Measurements from ENCODE around the gene MAPK8IP2. TPM values are rescaled to one million over a fixed set of nuclear protein-coding genes. Genes with fewer than 3 reads are reported as not detected.

The MAPK8IP2 gene
- total and polyA plus RNA-seq, 2 of the 13 experiments (the other 11 are each of a cell fraction or from before 2014, with no cell fraction given): 1.3 to 2.6 TPM

DNA sequence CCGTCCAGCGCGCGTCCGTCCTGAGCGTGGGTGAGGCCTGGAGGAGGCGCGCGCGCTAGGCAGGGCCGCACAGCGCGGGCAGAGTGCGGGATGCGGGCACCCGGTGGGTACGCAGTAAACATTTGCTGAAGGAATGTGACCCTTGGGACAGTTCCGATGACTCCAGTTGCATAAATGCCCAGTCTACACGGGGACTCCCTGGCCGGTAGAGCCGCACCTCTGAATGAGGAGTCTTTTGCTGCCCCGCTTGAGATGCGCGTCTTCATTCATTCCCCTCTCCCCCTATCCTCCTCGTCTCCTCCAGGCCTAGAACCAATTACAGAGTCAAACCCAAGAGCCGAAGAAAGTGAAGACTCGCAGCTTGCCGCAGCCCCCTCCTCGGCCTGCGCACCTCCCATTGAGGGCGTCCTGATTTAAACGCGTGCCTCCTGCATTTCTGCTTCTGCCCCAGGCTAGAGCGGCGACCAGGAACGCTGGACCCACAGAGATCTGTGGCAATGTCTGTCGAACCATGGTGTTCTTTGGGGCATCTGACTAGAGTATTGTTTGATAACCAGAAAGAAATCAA, 17.2 kb upstream of the MAPK8IP2 start (continued):
- TF ChIP-seq, protein P1, sequence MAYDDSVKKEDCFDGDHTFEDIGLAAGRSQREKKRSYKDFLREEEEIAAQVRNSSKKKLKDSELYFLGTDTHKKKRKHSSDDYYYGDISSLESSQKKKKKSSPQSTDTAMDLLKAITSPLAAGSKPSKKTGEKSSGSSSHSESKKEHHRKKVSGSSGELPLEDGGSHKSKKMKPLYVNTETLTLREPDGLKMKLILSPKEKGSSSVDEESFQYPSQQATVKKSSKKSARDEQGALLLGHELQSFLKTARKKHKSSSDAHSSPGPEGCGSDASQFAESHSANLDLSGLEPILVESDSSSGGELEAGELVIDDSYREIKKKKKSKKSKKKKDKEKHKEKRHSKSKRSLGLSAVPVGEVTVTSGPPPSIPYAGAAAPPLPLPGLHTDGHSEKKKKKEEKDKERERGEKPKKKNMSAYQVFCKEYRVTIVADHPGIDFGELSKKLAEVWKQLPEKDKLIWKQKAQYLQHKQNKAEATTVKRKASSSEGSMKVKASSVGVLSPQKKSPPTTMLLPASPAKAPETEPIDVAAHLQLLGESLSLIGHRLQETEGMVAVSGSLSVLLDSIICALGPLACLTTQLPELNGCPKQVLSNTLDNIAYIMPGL (CRISPR knock-in tag; IDR thresholded peaks at IDR 0.05; ENCODE audit: borderline replicate concordance in 1 of 2, low read depth in 1 of 2): 0 out of 4 replicates have a peak, but pooled peaks of 1 of the 2 experiments have one; percentile 0
- TF ChIP-seq, protein P2, sequence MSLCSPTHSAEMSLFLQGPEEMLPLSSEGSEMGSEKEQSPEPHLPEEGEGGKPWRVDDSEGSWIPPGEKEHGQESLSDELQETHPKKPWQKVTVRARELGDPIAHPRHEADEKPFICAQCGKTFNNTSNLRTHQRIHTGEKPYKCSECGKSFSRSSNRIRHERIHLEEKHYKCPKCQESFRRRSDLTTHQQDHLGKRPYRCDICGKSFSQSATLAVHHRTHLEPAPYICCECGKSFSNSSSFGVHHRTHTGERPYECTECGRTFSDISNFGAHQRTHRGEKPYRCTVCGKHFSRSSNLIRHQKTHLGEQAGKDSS (CRISPR knock-in tag; IDR thresholded peaks at IDR 0.05; ENCODE audit: borderline replicate concordance, low read depth): 0 out of 2 replicates have a peak, but pooled peaks have one; percentile 30
- 0 out of 2 replicates have a peak, but pooled peaks have one; percentile 32 for TF ChIP-seq BRD4 (CRISPR knock-in tag; IDR thresholded peaks at IDR 0.05)
- no peak for TF ChIP-seq SP1 (IDR thresholded peaks at IDR 0.05)
- no peak for TF ChIP-seq SP1 (CRISPR knock-in tag; IDR thresholded peaks at IDR 0.05)
- TF ChIP-seq ZNF75D (CRISPR knock-in tag; IDR thresholded peaks at IDR 0.05; ENCODE audit: borderline replicate concordance): no peak
- TF ChIP-seq, protein P3, sequence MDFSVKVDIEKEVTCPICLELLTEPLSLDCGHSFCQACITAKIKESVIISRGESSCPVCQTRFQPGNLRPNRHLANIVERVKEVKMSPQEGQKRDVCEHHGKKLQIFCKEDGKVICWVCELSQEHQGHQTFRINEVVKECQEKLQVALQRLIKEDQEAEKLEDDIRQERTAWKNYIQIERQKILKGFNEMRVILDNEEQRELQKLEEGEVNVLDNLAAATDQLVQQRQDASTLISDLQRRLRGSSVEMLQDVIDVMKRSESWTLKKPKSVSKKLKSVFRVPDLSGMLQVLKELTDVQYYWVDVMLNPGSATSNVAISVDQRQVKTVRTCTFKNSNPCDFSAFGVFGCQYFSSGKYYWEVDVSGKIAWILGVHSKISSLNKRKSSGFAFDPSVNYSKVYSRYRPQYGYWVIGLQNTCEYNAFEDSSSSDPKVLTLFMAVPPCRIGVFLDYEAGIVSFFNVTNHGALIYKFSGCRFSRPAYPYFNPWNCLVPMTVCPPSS (IDR thresholded peaks at IDR 0.05): no peak
- no peak for TF ChIP-seq MXI1 (IDR thresholded peaks at IDR 0.05; ENCODE audit: borderline replicate concordance, low read depth, low read length)
- TF ChIP-seq, protein P4, sequence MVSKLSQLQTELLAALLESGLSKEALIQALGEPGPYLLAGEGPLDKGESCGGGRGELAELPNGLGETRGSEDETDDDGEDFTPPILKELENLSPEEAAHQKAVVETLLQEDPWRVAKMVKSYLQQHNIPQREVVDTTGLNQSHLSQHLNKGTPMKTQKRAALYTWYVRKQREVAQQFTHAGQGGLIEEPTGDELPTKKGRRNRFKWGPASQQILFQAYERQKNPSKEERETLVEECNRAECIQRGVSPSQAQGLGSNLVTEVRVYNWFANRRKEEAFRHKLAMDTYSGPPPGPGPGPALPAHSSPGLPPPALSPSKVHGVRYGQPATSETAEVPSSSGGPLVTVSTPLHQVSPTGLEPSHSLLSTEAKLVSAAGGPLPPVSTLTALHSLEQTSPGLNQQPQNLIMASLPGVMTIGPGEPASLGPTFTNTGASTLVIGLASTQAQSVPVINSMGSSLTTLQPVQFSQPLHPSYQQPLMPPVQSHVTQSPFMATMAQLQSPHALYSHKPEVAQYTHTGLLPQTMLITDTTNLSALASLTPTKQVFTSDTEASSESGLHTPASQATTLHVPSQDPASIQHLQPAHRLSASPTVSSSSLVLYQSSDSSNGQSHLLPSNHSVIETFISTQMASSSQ (IDR thresholded peaks at IDR 0.05; ENCODE audit: low read depth): no peak
- TF ChIP-seq, protein P4 (CRISPR knock-in tag; IDR thresholded peaks at IDR 0.05; ENCODE audit: borderline replicate concordance): no peak
- TF ChIP-seq REL (CRISPR knock-in tag; conservative IDR thresholded peaks at IDR 0.05): 0 out of 2 replicates have a peak, but pooled peaks have one; percentile 20
- TF ChIP-seq, protein P5, sequence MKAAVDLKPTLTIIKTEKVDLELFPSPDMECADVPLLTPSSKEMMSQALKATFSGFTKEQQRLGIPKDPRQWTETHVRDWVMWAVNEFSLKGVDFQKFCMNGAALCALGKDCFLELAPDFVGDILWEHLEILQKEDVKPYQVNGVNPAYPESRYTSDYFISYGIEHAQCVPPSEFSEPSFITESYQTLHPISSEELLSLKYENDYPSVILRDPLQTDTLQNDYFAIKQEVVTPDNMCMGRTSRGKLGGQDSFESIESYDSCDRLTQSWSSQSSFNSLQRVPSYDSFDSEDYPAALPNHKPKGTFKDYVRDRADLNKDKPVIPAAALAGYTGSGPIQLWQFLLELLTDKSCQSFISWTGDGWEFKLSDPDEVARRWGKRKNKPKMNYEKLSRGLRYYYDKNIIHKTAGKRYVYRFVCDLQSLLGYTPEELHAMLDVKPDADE (CRISPR knock-in tag; IDR thresholded peaks at IDR 0.05): no peak
- TF ChIP-seq, protein P6, sequence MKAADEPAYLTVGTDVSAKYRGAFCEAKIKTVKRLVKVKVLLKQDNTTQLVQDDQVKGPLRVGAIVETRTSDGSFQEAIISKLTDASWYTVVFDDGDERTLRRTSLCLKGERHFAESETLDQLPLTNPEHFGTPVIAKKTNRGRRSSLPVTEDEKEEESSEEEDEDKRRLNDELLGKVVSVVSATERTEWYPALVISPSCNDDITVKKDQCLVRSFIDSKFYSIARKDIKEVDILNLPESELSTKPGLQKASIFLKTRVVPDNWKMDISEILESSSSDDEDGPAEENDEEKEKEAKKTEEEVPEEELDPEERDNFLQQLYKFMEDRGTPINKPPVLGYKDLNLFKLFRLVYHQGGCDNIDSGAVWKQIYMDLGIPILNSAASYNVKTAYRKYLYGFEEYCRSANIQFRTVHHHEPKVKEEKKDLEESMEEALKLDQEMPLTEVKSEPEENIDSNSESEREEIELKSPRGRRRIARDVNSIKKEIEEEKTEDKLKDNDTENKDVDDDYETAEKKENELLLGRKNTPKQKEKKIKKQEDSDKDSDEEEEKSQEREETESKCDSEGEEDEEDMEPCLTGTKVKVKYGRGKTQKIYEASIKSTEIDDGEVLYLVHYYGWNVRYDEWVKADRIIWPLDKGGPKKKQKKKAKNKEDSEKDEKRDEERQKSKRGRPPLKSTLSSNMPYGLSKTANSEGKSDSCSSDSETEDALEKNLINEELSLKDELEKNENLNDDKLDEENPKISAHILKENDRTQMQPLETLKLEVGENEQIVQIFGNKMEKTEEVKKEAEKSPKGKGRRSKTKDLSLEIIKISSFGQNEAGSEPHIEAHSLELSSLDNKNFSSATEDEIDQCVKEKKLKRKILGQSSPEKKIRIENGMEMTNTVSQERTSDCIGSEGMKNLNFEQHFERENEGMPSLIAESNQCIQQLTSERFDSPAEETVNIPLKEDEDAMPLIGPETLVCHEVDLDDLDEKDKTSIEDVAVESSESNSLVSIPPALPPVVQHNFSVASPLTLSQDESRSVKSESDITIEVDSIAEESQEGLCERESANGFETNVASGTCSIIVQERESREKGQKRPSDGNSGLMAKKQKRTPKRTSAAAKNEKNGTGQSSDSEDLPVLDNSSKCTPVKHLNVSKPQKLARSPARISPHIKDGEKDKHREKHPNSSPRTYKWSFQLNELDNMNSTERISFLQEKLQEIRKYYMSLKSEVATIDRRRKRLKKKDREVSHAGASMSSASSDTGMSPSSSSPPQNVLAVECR (CRISPR knock-in tag; IDR thresholded peaks at IDR 0.05; ENCODE audit: borderline replicate concordance): peak; percentile 8
- TF ChIP-seq ZNF34 (CRISPR knock-in tag; IDR thresholded peaks at IDR 0.05; ENCODE audit: borderline replicate concordance): no peak
- TF ChIP-seq SP5 (CRISPR knock-in tag; IDR thresholded peaks at IDR 0.05; ENCODE audit: borderline replicate concordance, low read depth): no peak
